HepG2 (cell line): Measurements from ENCODE around the gene SPARC. TPM values are rescaled to one million over a fixed set of nuclear protein-coding genes. Genes with fewer than 3 reads are reported as not detected.

Experiments used
- ATAC-seq: fragments of 200-7000 bp; cut with Tn5 transposase; 3 replicates; pipeline ENCODE4 v1.9.1; 2020; ENCODE audit warnings: mild to moderate bottlenecking, moderate library complexity
- BruUV-seq: library from RNA; stranded (reverse); fragments of 400-500 nt; replicated peaks from 2 replicates; lab custom pipeline; 2021; lab: Mats Ljungman, UMichigan
- CTCF ChIA-PET: fragments of 300-600 bp; formaldehyde crosslinking; extraction: SDS; loops from one replicate; lab custom pipeline; 2021; ENCODE audit warnings: low total read pairs, inconsistent platforms, low intra/inter-chr PET ratio; lab: Yijun Ruan, JAX
- POLR2A ChIA-PET: fragments of 350-600 bp; sonication (Branson Sonifier 250); formaldehyde crosslinking; loops from one replicate; lab custom pipeline; 2020; ENCODE audit warnings: antibody characterized with exemption, inconsistent platforms; lab: Yijun Ruan, JAX
- DNase-seq: peaks from one replicate; pipeline ENCODE4 v3.0.0-alpha.2; 2015; ENCODE audit warnings: low spot score
- FAIRE-seq: peaks from 3 replicates; lab custom pipeline; 2011; peaks lifted over from hg19 to GRCh38; lab: Jason Lieb, UNC
- H2AFZ ChIP-seq: one replicate; pipeline ENCODE4 v1.6.1; 2011; ENCODE audit warnings: low read length, inconsistent platforms
- H3K27ac ChIP-seq: fragments of 300-600 bp; 3 replicates; pipeline ENCODE4 v1.8.0; 2011; ENCODE audit warnings: mixed run types, mild to moderate bottlenecking, mixed read lengths, low read length, inconsistent platforms; ENCODE audit not compliant: insufficient read depth; ENCODE audit errors: extremely low read length
- H3K27me3 ChIP-seq, 2 experiments: fragments of 200-600 bp in 1 of 2; 2 replicates in 1 of 2; 3 replicates in 1 of 2; pipeline versions ENCODE4 v1.6.0 to v1.8.0; 2011; ENCODE audit warnings: low read length in 2 of 2, mild to moderate bottlenecking in 2 of 2, moderate library complexity in 2 of 2, inconsistent platforms in 1 of 2; ENCODE audit not compliant: insufficient read depth in 2 of 2, control insufficient read depth in 1 of 2
- H3K36me3 ChIP-seq, 2 experiments: fragments of 200-600 bp in 1 of 2; replicated peaks in 1 of 2; 2 replicates in 1 of 2; 3 replicates in 1 of 2; pipeline versions ENCODE4 v1.5.1 to v1.8.0; 2011; ENCODE audit warnings: low read length in 2 of 2, inconsistent platforms in 1 of 2; ENCODE audit not compliant: insufficient read depth in 2 of 2, control insufficient read depth in 1 of 2
- H3K4me1 ChIP-seq: 2 replicates; pipeline ENCODE4 v1.5.1; 2012; ENCODE audit warnings: low read length, inconsistent platforms; ENCODE audit not compliant: insufficient read depth
- H3K4me2 ChIP-seq: 2 replicates; pipeline ENCODE4 v1.6.0; 2011; ENCODE audit warnings: low read depth, low read length, inconsistent platforms
- H3K4me3 ChIP-seq, 3 experiments: fragments of 200-600 bp in 1 of 3; sonication (generic), shearing (Covaris generic) in 1 of 3; replicated peaks in 1 of 3; 2 replicates each; pipeline ENCODE4 v1.5.1; 2011 to 2016; ENCODE audit warnings: low read length in 3 of 3, inconsistent platforms in 2 of 3, low read depth in 2 of 3, mild to moderate bottlenecking in 2 of 3, control low read depth in 1 of 3, mixed read lengths in 1 of 3; ENCODE audit not compliant: insufficient read depth in 1 of 3
- H3K79me2 ChIP-seq: one replicate; pipeline ENCODE4 v1.6.1; 2011; ENCODE audit warnings: low read length, inconsistent platforms; ENCODE audit not compliant: insufficient read depth
- H3K9ac ChIP-seq: 2 replicates; pipeline ENCODE4 v1.6.0; 2011; ENCODE audit warnings: mild to moderate bottlenecking, low read depth, low read length, inconsistent platforms; ENCODE audit not compliant: insufficient read depth
- H3K9me3 ChIP-seq: 2 replicates; pipeline ENCODE4 v1.5.1; 2012; ENCODE audit warnings: mild to moderate bottlenecking, low read length
- H4K20me1 ChIP-seq: 2 replicates; pipeline ENCODE4 v1.6.0; 2011; ENCODE audit warnings: inconsistent platforms, mild to moderate bottlenecking, low read length, moderate library complexity; ENCODE audit not compliant: insufficient read depth
- ESRRA ChIP-seq: sonication (generic); formaldehyde crosslinking; IDR thresholded peaks from 2 replicates; pipeline ENCODE4 v1.5.1; 2020; ENCODE audit warnings: mild to moderate bottlenecking, low read depth, missing genetic modification reagents
- FOXK2 ChIP-seq: fragments of 450-650 bp; IDR thresholded peaks from 2 replicates; pipeline ENCODE4 v1.6.1; 2016
- KDM5A ChIP-seq: fragments of 200-600 bp; sonication (generic); IDR thresholded peaks from 2 replicates; pipeline ENCODE4 v1.7.0; 2018; ENCODE audit warnings: antibody characterized with exemption, mild to moderate bottlenecking, low read length, borderline replicate concordance
- KLF16 ChIP-seq, 2 experiments: sonication (generic) in 1 of 2; formaldehyde crosslinking in 1 of 2; IDR thresholded peaks; 2 replicates each; pipeline versions ENCODE4 v1.6.1 to v1.8.0; 2016 to 2023; ENCODE audit warnings: missing genetic modification reagents in 2 of 2, missing compliant biosample characterization in 1 of 2
- MBD4 ChIP-seq: IDR thresholded peaks from 2 replicates; pipeline ENCODE4 v1.6.1; 2012; ENCODE audit warnings: low read length, inconsistent platforms, borderline replicate concordance
- MIXL1 ChIP-seq: IDR thresholded peaks from 2 replicates; pipeline ENCODE4 v1.6.1; 2016
- MXI1 ChIP-seq: IDR thresholded peaks from 3 replicates; pipeline ENCODE4 v1.6.1; 2012; ENCODE audit warnings: low read depth, low read length, inconsistent platforms, borderline replicate concordance
- NFKB2 ChIP-seq: sonication (generic); formaldehyde crosslinking; IDR thresholded peaks from 2 replicates; pipeline ENCODE4 v1.4.0; 2020; ENCODE audit warnings: missing genetic modification reagents, borderline replicate concordance
- ONECUT2 ChIP-seq: sonication (generic); formaldehyde crosslinking; IDR thresholded peaks from 2 replicates; pipeline ENCODE4 v1.4.0; 2020; ENCODE audit warnings: missing genetic modification reagents
- PHF5A ChIP-seq: IDR thresholded peaks from one replicate; pipeline ENCODE4 v1.6.1; 2018; ENCODE audit warnings: low read depth, missing genetic modification reagents; ENCODE audit not compliant: unreplicated experiment
- PLRG1 ChIP-seq: fragments of 450-650 bp; conservative IDR thresholded peaks from 2 replicates; pipeline ENCODE4 v1.6.1; 2016
- RBM22 ChIP-seq: fragments of 200-400 bp; formaldehyde crosslinking; optimal IDR thresholded peaks from 2 replicates; pipeline ENCODE3; 2017; ENCODE audit warnings: mild to moderate bottlenecking, low read length, moderate library complexity
- ZFP1 ChIP-seq: IDR thresholded peaks from 2 replicates; pipeline ENCODE4 v1.6.1; 2016
- ZFP41 ChIP-seq: sonication (generic); formaldehyde crosslinking; IDR thresholded peaks from 2 replicates; pipeline ENCODE4 v1.4.0; 2020; ENCODE audit warnings: mild to moderate bottlenecking, missing genetic modification reagents, borderline replicate concordance
- ZNF292 ChIP-seq: sonication (generic); formaldehyde crosslinking; IDR thresholded peaks from 2 replicates; pipeline ENCODE4 v1.8.1; 2022; ENCODE audit warnings: mild to moderate bottlenecking, low read depth, missing genetic modification reagents, borderline replicate concordance
- ZNF333 ChIP-seq: sonication (generic); formaldehyde crosslinking; IDR thresholded peaks from 2 replicates; pipeline ENCODE4 v1.4.0; 2020; ENCODE audit warnings: mild to moderate bottlenecking, missing genetic modification reagents, borderline replicate concordance
- ZNF768 ChIP-seq: sonication (generic); formaldehyde crosslinking; IDR thresholded peaks from 2 replicates; pipeline ENCODE4 v1.4.0; 2020; ENCODE audit warnings: missing genetic modification reagents
- WGBS: methylation state at CpG from one replicate; pipeline ENCODE4 v1.1.6; 2017; ENCODE audit warnings: low lambda C conversion rate; 5-methylcytosine and 5-hydroxymethylcytosine counted together
- in situ Hi-C: cut with HindIII; loops from 2 replicates; pipeline ENCODE4 v1.10.0; 2017; ENCODE audit warnings: low pct_unique_long_range_greater_than_20kb; ENCODE audit not compliant: extremely low pct_ligation_motif_present
- intact Hi-C: fragments of 100-400 bp; cut with micrococcal nuclease; formaldehyde crosslinking; loops from one replicate; pipeline ENCODE4 v1.10.0; 2022; ENCODE audit not compliant: unreplicated experiment
- polyA plus RNA-seq, 8 experiments: library from polyadenylated mRNA; depleted of rRNA in 3 of 8; stranded (reverse) in 7 of 8; unstranded in 1 of 8; fragments of >200 nt; fragmentation: Illumina TruSeq in 4 of 8; extraction: Trizol in 4 of 8; gene quantifications; 2 replicates each; pipeline versions ENCODE4 v1.2.1 to v1.2.3, GENCODE V29; 2011 to 2016; ENCODE audit warnings: low read depth in 4 of 8, missing spikeins in 1 of 8, mixed read lengths in 1 of 8; ENCODE audit not compliant: insufficient read depth in 1 of 8
- total RNA-seq, 5 experiments: library from RNA; depleted of rRNA; stranded (reverse); fragments of >200 nt; fragmentation: Illumina TruSeq; extraction: Trizol; gene quantifications; 2 replicates each; pipeline ENCODE4 v1.2.3, GENCODE V29; 2016; ENCODE audit warnings: low read depth in 1 of 5
- TF ChIP-seq, protein P1 (sequence below): IDR thresholded peaks from 2 replicates; pipeline ENCODE4 v1.6.1; 2016; ENCODE audit warnings: low read depth

Gene SPARC
- total and polyA plus RNA-seq, 2 of the 13 experiments (the other 11 are each of a cell fraction or from before 2014, with no cell fraction given) = 76.7 to 192 TPM

DNA sequence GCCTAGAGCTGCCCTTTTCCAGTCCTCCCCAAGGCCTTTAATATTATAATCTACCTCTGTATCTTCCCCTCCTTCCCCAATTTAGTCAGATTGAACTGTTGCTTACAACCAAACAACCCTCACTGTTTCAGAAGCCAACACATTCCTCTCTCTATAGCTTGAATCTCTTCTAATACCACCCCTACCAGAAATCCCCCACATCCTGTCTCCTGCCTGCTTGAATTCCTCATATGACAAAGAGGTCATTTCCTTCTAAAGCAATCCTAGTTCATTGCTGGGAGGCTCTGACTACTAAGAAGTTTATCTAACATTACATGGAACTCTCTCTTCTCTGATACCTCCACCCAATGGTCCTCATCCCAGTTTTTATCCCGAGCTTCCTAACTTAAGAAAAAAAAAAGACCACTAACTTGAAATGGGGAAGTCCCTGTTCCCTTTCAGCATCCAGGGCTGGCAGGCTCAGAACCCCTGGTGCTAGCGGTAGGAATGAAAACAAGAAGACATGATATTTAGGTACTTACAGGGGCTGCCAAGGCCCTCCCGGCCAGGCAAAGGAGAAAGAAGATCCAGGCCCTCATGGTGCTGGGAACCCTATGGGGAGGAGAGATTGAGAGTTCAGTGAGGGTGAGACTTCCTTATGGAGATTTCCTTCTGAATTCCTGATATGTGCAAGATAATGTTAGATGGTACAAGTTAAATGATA lies 11.0 kb downstream of the SPARC start:
- Histone ChIP-seq H4K20me1 (no peaks in the 10 kb centered on the region), H3K27me3 (no peaks in the 10 kb centered on the region), H3K36me3 (no peaks in the 10 kb centered on the region; a peak in 1 of 5 replicates), H3K4me1 (peaks cover 17% of the 10 kb centered on the region), H3K9me3 (no peaks in the 10 kb centered on the region), H2AFZ (no peak overlapping the region), H3K27ac (no peak overlapping the region), H3K4me2 (no peak overlapping the region), H3K9ac (no peak overlapping the region), H3K4me3 (no peak overlapping the region), H3K79me2 (no peaks in the 10 kb centered on the region)
- intact Hi-C loops (no loop called here), in situ Hi-C loops (no loop called here)
- DNase-seq (no peak), FAIRE-seq (no peak), ATAC-seq (no peak)
- no TSS peak for BruUV-seq
- POLR2A ChIA-PET = no interaction called here
- 62% methylated on average over 3 of the region's 3 CpGs for WGBS
- TF ChIP-seq ZNF768 (CRISPR knock-in tag) = no peak
- no peak for TF ChIP-seq MIXL1
- no peak for TF ChIP-seq FOXK2
- no peak for TF ChIP-seq ONECUT2 (CRISPR knock-in tag)
- TF ChIP-seq ZNF333 (CRISPR knock-in tag) = no peak
- no peak for TF ChIP-seq KDM5A
- TF ChIP-seq PLRG1 = no peak
- TF ChIP-seq, protein P1, sequence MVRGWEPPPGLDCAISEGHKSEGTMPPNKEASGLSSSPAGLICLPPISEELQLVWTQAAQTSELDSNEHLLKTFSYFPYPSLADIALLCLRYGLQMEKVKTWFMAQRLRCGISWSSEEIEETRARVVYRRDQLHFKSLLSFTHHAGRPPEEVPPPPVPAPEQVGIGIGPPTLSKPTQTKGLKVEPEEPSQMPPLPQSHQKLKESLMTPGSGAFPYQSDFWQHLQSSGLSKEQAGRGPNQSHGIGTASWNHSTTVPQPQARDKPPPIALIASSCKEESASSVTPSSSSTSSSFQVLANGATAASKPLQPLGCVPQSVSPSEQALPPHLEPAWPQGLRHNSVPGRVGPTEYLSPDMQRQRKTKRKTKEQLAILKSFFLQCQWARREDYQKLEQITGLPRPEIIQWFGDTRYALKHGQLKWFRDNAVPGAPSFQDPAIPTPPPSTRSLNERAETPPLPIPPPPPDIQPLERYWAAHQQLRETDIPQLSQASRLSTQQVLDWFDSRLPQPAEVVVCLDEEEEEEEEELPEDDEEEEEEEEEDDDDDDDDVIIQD (CRISPR knock-in tag) = no peak
- TF ChIP-seq ESRRA (CRISPR knock-in tag) = no peak
- no peak for TF ChIP-seq MXI1
- no peak for TF ChIP-seq PHF5A (CRISPR knock-in tag)
- TF ChIP-seq NFKB2 (CRISPR knock-in tag) = no peak
- no peak for TF ChIP-seq ZNF292
- TF ChIP-seq ZFP1 (CRISPR knock-in tag) = no peak
- TF ChIP-seq KLF16 (CRISPR knock-in tag; IDR thresholded peaks at IDR 0.05) = no peak
- no peak for TF ChIP-seq RBM22
- no peak for TF ChIP-seq MBD4
- no peak for TF ChIP-seq ZFP41
- CTCF ChIA-PET = no interaction called here
